IPS DF 4.7 (cell line): ENCODE results near the gene TLX2.

ENCODE experiments used
- DNase-seq: peaks from one replicate; pipeline ENCODE4 v3.0.0-alpha.2; 2013; ENCODE audit warnings: low spot score; ENCODE audit errors: extremely low read depth

Gene TLX2

GRCh38 chr2:74496997-74497776, 17.1 kb upstream of the TLX2 start:
- no peak for DNase-seq

- no peak for DNase-seq
Measured at GRCh38 chr2:74497777-74498499, 16.3 kb upstream of the TLX2 start.

DNA sequence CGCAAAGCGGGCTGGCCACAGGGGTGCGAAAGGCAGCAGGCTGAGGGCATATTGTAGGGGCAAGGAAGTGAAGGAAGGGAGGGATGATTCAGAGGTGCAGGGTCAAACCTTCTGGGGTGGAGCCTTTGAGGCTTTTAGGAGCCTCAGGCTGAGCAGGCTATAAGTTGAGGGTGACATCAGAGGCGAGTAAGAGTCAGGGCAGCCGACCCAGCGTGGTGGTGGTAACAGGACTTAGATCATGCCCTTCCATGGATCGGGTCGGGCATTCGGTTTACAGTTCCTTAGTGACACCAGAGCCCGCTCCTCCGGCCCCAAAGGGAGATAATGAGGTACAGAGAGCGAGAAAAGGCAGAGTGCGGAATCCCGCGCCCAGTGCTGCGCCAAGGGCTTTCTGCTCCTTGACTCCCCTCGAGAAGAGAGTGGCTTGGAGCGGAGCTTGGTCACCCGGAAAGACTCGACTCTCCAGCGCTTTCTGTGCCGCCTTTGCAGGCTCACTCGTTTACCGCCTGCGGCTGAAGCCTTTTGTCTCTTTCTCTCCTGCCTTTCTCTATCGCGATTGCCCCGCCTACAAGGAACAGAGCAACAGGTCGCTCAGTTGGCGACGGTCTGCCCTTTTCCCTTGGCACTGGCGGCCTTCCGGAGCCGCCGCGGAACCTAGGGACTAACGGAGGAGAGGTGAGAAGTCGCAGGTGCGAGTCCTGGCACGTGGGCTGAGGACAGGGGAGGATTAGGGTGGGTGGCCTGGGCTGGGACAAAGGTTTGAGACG, 15.6 kb upstream of the TLX2 start:
- no peak for DNase-seq

DNA sequence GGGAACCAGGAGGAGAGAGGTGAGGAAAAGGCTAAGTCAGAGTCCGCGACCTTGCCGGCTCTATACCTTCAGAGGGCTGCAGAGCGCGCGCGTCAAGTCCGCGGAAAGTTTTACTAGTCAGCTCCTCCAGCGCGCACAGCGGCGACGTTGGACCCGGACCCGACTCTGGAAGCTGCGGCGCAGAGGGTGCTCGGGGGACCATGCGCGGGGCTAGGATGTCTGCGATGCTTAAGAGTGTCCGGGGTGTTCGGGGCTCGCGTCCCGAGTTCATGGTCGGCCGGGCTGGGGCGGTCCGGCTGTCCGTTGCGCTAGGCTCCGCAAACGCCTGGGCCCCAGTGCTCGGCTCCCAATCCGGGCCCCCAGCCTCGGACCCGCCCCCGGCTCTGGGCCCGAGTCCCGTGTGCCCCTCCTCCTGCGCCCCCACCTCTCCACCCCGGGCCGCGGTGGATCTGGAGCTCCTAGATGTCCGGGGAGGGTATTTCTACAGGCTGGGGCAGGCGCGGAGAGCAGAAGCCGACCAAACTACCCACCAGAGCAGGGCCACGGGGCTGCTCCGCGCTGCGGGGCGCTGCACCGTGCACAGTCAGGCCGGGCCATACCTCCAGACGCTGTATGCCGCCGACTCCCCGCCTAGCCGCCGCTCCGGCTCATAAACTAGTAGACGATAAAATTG, 14.8 kb upstream of the TLX2 start, which contains the start of gene LBX2:
TSS of gene LBX2 (minus strand) at position 337 of the 673 bp plus-strand sequence. CDS start at position 271, 66 bp downstream.
- no peak for DNase-seq

DNA sequence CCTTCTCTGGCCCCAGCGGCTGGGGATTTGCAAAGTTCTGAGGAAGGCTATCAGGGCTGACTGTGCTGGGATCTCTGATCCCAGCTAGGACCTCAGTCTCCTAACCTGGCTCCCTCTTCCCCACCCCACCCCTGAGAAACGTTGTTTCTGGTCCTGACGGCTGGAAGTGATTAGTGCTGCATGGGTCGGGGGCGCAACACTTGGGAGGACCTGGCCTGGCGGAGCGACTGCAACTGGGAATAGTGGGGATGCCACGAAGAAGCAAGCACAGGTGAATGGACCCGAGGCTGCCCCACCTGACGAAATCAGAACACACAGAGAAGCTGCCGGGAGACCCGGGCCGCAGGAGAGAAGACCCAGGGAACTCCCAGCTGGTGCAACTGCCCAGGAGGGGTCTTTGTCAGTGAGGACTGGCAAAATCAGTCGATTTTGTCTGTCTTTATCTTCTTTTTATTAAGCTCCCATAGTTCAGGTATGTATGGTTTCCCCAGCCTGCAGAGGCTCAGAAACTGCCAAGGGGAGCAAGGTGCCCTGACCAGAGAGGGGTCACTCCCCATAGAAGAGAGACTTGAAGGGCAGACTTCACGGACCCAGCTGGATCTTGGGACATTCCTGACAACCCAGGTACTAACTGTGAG, 14.2 kb upstream of the TLX2 start:
- no peak for DNase-seq

DNA sequence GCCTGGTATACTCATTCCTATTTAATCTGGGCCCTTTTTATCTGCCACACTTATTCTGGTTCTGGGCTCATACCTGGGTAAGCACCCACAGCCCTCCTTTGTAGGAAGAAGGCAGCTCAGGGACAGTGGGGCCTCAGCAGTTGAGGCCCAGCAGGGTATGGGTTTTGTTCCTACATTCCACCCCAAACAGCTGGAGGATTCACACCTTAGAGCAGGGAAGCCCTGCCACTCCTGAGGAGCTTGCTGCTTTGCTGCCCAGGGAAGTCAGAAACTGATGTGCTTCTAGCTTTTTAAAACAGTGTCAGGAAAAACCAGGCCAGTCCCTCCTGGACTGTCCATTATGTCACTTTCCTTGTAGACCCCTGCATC, 13.7 kb upstream of the TLX2 start:
- no peak for DNase-seq

GRCh38 chr2:74501335-74502071, 12.7 kb upstream of the TLX2 start:
- no peak for DNase-seq

GRCh38 chr2:74502147-74502719, 12.0 kb upstream of the TLX2 start:
- DNase-seq, result no peak

- no peak for DNase-seq
Measured at GRCh38 chr2:74502720-74503505, 11.3 kb upstream of the TLX2 start.

DNA sequence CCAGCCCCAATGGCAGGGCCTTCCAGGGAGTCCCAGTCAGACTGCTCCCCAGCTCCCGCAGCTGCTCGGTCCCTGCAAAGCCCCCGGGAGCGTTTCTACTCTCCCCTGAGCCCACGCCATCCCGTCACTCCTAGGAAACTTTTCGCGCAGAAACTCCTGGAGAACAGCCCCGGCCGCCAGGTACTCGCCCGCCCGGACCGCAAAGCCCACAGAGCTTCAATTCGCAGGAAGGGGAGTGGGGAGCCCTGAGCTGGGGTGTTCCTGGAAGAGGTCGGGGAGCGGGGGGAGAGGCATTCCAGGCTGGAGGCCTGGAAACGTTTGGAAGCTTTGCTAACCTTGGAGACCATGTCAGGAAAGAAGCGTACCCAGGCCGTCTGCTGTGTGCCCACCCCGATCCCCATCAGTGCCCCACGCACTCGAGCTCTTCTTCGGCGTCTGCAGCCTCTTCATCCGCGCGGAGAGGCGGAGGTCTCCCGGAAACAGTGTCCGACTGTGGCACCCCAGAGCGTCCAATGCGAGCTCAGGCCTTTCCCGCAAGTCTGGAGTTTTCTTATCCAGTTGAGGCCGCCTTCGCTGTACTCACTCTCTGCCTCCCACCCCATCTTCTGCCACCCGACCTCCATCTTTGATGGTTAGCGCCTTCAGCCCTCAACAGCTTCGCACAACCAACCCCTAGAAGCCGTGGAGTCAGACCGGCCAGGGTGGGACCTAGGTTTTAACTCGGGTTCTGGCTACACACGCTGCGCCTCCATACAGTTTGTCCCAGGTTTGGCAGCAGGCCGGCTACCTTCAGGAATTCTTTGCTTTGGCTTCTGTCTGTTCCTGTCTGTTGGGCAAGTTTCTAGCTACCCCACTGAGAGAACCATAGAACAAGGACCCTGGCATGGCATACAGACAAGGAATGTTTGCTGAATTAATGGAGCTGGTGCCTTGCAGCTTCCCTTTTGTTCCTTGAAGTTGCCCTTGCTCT, 10.5 kb upstream of the TLX2 start:
- no peak for DNase-seq

DNA sequence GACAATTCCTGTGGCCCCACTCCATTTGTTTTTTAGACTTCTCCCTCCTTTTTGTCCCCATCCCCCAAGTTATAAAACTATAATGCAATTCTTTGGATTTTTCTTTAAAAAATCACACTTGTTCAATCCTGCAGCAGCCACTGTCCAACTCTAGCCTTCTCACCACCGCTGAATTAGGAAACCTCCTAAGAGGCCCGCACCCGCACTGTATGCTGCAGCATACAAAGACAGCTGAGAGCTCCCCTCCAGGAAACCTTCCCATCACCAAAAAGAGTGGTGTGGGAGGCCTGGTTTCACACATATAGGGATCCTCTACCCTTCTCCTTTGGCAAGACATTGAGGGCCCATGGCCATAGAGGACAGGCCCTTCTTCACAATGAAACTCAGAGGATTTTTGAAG, 9.7 kb upstream of the TLX2 start:
- DNase-seq, result no peak

DNA sequence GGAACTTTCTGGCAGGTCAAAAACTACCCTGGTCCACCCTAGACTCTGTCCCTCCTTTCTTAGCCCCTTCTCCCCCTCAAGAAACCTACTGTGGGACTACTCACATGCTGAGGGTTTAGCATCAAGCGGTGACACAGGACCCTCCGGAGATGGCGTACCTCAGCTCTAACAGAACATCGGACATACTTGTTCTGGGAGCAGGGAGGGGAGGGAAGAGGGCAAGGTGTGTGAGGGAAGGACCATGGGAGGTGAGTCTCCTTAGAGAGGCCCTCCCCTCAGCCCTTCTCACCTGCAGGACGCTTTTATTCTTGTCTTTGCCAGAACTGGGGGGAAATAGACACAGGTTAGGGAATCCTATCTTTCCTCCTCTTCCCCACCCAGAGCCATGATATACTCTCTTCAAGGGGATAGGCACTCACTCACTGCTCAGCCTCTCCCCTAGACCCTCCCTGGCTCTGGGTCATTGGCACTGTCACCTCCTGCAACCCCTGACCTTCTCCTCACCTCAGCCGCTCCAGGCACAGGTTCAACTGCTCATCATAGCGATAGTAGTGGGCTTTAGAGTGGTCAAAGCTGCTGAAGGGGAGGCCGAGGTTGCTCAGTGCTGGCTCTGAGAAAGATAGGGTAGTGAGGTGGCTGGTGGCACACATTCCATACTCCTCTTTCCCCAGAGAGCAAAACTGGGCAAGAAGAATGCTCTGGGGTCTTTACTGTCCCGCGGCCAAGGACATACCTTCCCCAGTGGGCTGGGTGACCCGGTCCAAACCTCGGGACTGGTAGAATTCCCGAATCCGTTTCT, 8.6 kb upstream of the TLX2 start:
- no peak for DNase-seq

- peak; percentile 98 for DNase-seq
Measured at GRCh38 chr2:74507145-74507925, 6.9 kb upstream of the TLX2 start, which contains the start of gene PCGF1. TSS of gene PCGF1 (minus strand) at chr2:74507695. CDS start at chr2:74507668, 27 bp downstream.

DNA sequence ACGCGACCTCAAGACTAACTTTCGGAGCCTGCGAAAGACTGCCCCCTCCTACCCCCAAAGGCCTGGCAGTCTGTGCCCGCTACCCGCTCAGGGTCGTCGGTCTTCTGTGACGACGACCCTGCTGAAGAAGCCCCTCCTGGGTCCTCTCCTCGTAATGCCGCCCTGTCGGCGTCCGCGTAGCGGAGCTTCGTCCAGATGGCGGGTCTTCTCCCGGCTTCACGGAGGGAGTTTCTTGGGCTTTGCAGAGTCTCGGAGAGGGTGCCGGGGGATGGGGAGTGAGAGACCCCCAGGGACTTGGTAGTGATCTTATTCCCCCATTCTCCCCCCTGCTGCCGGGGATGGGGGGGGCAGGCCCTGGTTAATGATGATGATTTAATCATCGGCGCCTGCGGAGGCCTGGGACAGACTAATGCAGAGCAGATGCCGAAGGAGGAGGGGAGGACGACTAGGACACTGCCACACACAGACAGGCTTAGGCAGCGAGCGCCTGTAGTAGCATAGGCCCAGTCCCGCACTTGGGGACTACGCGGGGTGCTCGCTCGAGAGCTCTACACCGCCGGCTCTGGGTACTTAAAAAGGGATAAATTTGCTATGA, 6.2 kb upstream of the TLX2 start:
- DNase-seq, result no peak

DNA sequence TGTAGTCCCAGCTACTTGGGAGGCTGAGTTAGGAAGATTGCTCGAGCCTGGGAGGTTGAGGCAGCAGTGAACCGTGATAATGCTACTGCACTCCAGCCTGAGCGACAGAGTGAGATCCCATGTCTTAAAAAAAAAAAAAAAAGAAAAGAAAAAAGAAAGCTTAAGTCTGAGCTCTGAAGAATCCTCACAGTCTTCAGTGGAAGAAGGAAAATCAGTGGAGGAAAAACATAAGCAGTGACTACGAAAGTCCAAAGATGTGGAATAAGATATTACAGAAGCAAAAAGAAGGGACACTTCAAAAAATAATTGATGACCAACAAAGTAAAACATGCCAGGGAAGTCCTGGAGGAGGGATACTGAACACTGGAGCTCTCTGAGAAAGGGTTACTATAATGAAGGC, 4.0 kb upstream of the TLX2 start:
- DNase-seq, result no peak
